ENCODE measurements around the gene SNX1.

Gene SNX1

GRCh38 chr15:64110950-64111678, 15.3 kb downstream of the SNX1 start:
- DNase-seq (ENCODE audit: low spot score), result no peak
- Histone ChIP-seq H3K27me3 (ENCODE audit: insufficient read depth, poor library complexity, severe bottlenecking) (no peaks in the 10 kb centered on the region), H3K36me3 (ENCODE audit: low read depth) (peaks cover 40% of the 10 kb centered on the region), H3K4me1 (ENCODE audit: insufficient read depth, poor library complexity, severe bottlenecking) (no peaks in the 10 kb centered on the region), H3K4me3 (ENCODE audit: severe bottlenecking) (no peak overlapping the region), H3K9me3 (ENCODE audit: severe bottlenecking) (no peaks in the 10 kb centered on the region), H3K27ac (ENCODE audit: poor library complexity, severe bottlenecking) (no peak overlapping the region)
- no peak for ATAC-seq (ENCODE audit: low read depth)
- no peak for TF ChIP-seq CTCF (IDR thresholded peaks at IDR 0.05; ENCODE audit: poor library complexity, severe bottlenecking)

- H3K4me1 ChIP-seq (ENCODE audit: insufficient read depth, poor library complexity, severe bottlenecking), result no peaks in the 10 kb centered on the region
- DNase-seq (ENCODE audit: low spot score) (no peak), ATAC-seq (ENCODE audit: low read depth) (no peak)
- H3K27me3 ChIP-seq (ENCODE audit: insufficient read depth, poor library complexity, severe bottlenecking), result no peaks in the 10 kb centered on the region
- H3K9me3 ChIP-seq (ENCODE audit: severe bottlenecking), result no peaks in the 10 kb centered on the region
- no peak for TF ChIP-seq CTCF (IDR thresholded peaks at IDR 0.05; ENCODE audit: poor library complexity, severe bottlenecking)
- no peak overlapping the region for H3K27ac ChIP-seq (ENCODE audit: poor library complexity, severe bottlenecking)
- H3K36me3 ChIP-seq (ENCODE audit: low read depth), result peaks cover 46% of the 10 kb centered on the region
- no peak overlapping the region for H3K4me3 ChIP-seq (ENCODE audit: severe bottlenecking)
Measured at GRCh38 chr15:64111679-64112050, 15.9 kb downstream of the SNX1 start.

GRCh38 chr15:64112073-64112772, 16.4 kb downstream of the SNX1 start:
- Histone ChIP-seq H3K27ac (ENCODE audit: poor library complexity, severe bottlenecking) (no peak overlapping the region), H3K9me3 (ENCODE audit: severe bottlenecking) (no peaks in the 10 kb centered on the region), H3K27me3 (ENCODE audit: insufficient read depth, poor library complexity, severe bottlenecking) (no peaks in the 10 kb centered on the region), H3K36me3 (ENCODE audit: low read depth) (peaks cover 52% of the 10 kb centered on the region), H3K4me1 (ENCODE audit: insufficient read depth, poor library complexity, severe bottlenecking) (no peaks in the 10 kb centered on the region), H3K4me3 (ENCODE audit: severe bottlenecking) (no peak overlapping the region)
- DNase-seq (ENCODE audit: low spot score) (no peak), ATAC-seq (ENCODE audit: low read depth) (peak; percentile 23; the same call in 1 of the 3 replicates)
- TF ChIP-seq CTCF (IDR thresholded peaks at IDR 0.05; ENCODE audit: poor library complexity, severe bottlenecking), result no peak

- DNase-seq (ENCODE audit: low spot score) (no peak), ATAC-seq (ENCODE audit: low read depth) (no peak)
- H3K36me3 ChIP-seq (ENCODE audit: low read depth), result peaks cover 58% of the 10 kb centered on the region
- H3K27ac ChIP-seq (ENCODE audit: poor library complexity, severe bottlenecking), result no peak overlapping the region
- H3K27me3 ChIP-seq (ENCODE audit: insufficient read depth, poor library complexity, severe bottlenecking), result no peaks in the 10 kb centered on the region
- no peak for TF ChIP-seq CTCF (IDR thresholded peaks at IDR 0.05; ENCODE audit: poor library complexity, severe bottlenecking)
- H3K4me3 ChIP-seq (ENCODE audit: severe bottlenecking), result no peak overlapping the region
- H3K4me1 ChIP-seq (ENCODE audit: insufficient read depth, poor library complexity, severe bottlenecking), result no peaks in the 10 kb centered on the region
- no peaks in the 10 kb centered on the region for H3K9me3 ChIP-seq (ENCODE audit: severe bottlenecking)
Measured at GRCh38 chr15:64112904-64113303, 17.1 kb downstream of the SNX1 start.
